Measurements from ENCODE around the gene EIF2AK3.
"Not testable (repeated sequence)": the region's sequence is repeated elsewhere in the genome, so short reads cannot be mapped to it uniquely, and the experiment has no call there.

Gene EIF2AK3

GRCh38 chr2:88596141-88596830 is 31.0 kb downstream of the EIF2AK3 start:
- no peak for DNase-seq (ENCODE audit: low spot score)

- no peak for DNase-seq (ENCODE audit: low spot score)
These were observed 35.6 kb downstream of the EIF2AK3 start for GRCh38 chr2:88591698-88592097.

DNA sequence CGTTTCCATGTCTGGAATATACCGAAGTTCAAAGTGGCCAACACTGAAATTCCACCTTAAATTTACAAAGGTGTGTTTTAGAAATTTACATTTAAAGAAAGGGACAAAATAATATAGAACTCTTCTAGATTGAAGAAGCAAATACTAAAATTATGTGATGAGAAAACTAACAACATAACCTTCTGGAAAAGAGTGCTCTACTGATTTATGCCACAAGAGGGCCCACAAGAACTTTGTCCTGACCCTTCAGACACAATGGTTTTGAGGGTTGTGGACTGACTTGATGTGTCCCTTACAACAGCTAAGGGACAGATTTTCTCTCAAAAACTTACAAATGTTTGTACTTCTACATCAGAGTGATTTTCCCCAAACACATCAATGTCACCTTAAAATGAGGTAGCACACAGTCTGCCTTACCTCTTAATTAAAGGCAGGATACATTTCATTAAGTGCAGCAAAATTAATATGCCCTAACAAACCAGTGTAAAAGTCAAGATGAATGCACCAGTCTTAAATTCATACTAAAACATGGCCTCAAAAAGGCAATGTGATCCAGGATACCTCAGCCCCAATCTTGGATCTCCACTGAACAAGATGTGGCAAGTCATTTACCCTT is 36.2 kb downstream of the EIF2AK3 start:
- peak; percentile 40 for DNase-seq (ENCODE audit: low spot score)

DNA sequence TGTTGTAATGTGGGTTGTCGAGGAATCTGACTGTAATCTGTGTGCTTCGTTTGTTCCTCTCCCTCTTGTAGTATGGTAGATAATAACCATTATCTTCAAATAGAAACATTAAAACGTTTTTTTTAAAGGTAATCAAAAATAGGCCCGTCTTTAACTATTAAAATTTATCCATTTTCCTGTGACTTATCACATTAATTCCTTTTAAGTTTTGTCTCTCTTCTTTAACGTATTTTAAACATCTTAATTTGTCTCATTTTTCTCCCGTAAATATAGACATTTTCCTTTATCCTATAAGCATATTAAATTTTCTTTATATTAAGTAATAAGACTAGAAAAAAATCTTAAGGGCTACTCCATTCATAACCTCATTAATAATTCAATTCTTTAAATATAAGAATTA is 41.3 kb downstream of the EIF2AK3 start:
- DNase-seq (ENCODE audit: low spot score): no peak

DNA sequence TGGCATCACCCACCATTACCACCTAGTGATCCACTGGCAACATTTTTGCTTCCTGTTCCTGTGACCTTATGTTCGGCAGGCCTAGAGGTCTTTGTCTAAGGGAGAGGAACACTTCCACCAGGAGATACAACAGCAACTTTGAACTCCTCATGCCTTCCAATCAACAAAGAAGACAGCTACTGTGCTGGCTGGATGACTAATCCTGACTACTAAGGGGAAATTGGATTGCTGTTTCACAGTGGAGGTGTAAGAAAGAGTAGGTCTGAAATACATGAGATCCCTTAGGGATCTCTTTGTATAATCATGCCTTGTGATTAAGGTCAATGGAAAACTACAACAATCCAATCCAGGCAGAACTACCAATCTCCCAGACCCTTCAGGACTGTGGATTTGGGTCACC is 45.2 kb downstream of the EIF2AK3 start:
- no peak for DNase-seq (ENCODE audit: low spot score)

GRCh38 chr2:88580088-88580487 is 47.2 kb downstream of the EIF2AK3 start:
- DNase-seq (ENCODE audit: low spot score): no peak

- no peak for DNase-seq (ENCODE audit: low spot score)
These were observed 51.6 kb downstream of the EIF2AK3 start for GRCh38 chr2:88575630-88576029.

DNA sequence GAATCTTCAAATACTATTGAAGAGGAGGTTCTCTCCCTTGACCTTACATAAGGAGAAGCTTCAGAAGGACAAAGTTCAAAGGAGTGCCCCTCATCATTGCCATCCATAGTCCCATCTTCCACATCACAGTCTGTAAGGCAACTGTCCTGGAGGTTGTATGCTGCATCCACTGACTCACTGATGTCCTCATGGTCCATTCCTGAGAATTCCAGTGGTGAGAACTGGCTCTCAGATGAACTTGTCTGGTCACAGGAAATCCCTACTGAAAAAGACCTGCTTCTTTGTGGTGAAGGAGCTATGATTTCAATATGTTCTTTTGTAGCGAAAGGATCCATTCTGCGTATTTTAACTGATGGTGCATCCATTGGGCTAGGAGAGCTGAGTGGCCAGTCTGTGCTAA is 52.2 kb downstream of the EIF2AK3 start:
- no peak for DNase-seq (ENCODE audit: low spot score)

- no peak for DNase-seq (ENCODE audit: low spot score)
These were observed 52.8 kb downstream of the EIF2AK3 start for GRCh38 chr2:88574445-88574844.

DNA sequence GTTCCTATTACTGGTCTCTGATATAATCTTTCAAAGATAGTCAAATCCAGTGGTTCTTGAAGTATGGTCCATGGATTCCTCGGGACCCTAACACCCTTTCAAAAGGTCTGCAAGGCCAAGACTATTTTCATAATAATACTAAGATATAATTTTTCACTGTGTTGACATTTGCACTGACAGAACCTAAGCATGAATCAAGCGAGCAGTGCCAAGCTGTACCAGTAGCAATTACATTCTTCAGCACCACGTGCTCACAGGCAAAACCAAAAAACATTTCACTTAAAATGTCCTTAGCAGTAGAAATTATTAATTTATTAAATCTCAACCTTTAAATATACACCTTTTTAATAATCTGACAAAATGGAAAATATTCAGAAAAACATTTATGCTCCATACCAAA is 59.1 kb downstream of the EIF2AK3 start:
- DNase-seq (ENCODE audit: low spot score): no peak

- no peak for DNase-seq (ENCODE audit: low spot score)
These were observed 62.9 kb downstream of the EIF2AK3 start for GRCh38 chr2:88564402-88564801.

DNA sequence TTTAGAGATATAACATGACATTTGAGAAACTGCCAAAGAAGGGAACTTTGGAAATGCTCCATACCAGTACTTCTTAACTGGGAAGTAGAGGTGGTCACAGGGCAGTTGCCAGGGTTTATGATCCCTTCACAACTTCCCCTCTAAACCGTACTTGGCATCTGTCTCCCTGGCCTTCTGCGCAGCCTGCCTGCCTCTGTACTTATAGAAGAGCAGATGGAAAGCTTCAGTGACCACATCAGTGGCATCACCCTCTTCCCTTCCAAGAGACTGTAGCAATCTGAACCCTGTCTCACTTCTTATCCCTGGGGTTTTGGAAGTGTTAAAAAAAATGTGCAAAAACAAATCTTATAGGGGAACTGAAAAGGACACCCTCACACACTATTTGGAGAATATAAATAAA is 64.1 kb downstream of the EIF2AK3 start:
- DNase-seq (ENCODE audit: low spot score): no peak

DNA sequence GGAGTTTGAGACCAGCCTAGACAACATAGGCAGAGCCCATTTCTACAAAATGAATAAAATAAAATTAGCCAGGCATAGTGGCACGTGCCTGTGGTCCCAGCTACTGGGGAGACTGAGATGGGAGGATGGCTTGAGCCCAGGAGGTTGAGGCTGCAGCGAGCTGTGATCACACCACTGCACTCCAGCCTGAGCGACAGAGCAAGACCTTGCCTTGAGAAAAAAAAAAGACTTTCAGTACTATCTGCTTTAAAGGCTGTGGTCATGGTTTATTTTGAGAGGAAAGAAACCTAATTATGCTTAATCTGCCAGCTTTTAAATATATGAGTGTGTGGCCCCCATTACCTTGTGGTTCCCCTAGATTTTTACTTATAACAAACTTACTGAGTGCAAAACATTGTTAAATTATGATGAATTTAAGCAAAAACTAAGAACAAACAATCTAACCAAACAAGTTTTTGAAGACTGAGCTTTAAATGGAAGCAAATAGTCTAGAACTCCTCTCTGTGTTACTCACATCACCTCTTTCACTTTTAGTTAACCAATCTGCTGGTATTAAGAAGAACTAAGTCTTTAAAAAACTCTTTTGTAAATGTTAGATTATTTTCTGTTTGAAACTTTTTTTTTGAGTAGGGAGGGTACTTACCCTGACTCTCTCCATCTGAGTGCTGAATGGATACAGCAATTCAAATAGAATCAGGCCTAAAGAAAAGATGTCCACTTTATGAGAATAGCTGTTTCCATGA is 65.4 kb downstream of the EIF2AK3 start:
- no peak for DNase-seq (ENCODE audit: low spot score)

DNA sequence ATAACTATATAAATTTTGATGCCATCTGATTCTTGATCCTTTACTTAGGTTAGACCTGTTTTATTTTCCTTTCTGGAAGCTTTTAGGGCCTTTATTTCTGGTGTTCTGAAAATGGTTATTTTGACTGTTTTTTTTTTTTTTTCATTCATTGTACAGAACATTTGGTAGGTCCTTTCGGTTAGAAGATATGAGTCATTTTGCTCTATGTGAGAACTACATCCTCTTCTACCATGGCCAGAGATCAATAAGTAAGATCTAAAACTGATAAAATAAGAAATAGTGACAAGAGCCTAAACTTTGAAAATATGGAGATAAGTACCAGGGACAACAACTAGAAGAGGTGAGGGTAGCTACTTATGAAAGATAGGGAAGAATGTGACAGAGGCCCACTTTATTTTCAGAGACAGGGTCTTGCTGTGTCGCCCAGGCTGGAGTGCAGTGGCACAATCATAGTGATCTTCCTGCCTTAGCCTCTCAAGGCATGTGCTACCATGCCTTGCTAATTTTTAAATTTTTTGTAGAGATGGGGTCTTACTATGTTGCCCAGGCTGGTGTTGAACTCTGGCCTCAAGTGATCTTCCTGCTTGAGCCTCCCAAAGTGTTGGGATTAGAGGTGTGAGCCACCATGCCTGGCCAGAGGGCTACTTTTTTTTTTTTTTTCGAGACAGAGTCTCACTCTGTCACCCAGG is 66.5 kb downstream of the EIF2AK3 start:
- DNase-seq (ENCODE audit: low spot score): no peak

DNA sequence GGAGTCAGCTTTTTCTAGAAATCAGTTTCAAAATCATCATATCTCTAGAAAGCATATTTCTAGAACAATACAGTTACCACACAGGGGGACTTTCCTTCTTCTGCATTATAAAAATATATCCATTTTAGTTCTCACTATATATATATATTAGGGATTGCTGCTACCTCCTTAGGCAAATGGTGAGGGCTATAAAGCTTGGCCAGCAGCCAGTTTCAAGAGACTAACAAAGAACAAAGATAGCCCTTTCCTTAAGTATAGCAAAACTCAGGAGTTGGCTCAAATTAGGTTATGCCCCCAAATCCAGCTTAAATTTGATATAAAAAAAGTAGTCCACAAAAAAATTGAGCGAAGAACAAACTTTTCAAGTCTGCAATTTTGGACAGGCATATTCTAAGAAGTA is 70.0 kb downstream of the EIF2AK3 start:
- DNase-seq (ENCODE audit: low spot score): no peak

GRCh38 chr2:88556026-88556425 is 71.2 kb downstream of the EIF2AK3 start:
- no peak for DNase-seq (ENCODE audit: low spot score)

GRCh38 chr2:88554189-88554588 is 73.1 kb downstream of the EIF2AK3 start:
- no peak for DNase-seq (ENCODE audit: low spot score)

GRCh38 chr2:88549616-88550292 is 77.5 kb downstream of the EIF2AK3 start:
- no peak for DNase-seq (ENCODE audit: low spot score)

- not testable (repeated sequence) for DNase-seq (ENCODE audit: low spot score)
These were observed 81.0 kb downstream of the EIF2AK3 start for GRCh38 chr2:88546291-88546690.

GRCh38 chr2:88545118-88545517 is 82.1 kb downstream of the EIF2AK3 start:
- peak; percentile 34 for DNase-seq (ENCODE audit: low spot score)

DNA sequence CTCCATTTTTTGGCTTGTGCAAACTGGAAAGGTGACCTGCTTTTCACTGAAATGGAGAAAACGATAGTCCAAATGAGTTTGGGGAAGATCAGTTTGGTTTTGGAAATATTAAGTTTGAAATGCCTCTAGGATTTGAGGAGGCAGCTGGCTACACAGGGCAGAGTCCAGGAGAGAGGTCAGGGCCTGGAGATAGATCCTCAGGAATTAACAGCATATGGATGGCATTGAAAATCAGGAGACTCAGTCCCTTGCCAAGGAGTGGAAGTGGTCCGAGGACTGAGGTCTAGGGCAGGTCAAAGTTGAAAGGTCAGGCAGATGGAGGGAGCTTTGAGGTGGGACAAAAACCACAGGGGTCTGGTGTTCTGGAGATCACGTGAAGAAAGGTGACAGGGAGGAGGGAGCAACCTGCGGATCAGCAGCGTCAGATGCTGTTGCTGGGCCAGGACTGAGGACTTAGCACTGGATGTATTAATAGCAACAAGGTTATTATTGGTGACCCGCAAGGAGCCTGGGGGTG is 83.7 kb downstream of the EIF2AK3 start:
- DNase-seq (ENCODE audit: low spot score): no peak

GRCh38 chr2:88542668-88543067 is 84.6 kb downstream of the EIF2AK3 start:
- no peak for DNase-seq (ENCODE audit: low spot score)

All from HuH-7 (cell line).